Pancreas (tissue), 10 donors: ENCODE data around the gene WDR86. TPM values are rescaled to one million over a fixed set of nuclear protein-coding genes. Genes with fewer than 3 reads are reported as not detected.
A peak's percentile ranks its signal among the peaks of the same experiment; 100 is the strongest.

Experiments used
- ATAC-seq, 4 donors: fragments of 200-7000 bp; cut with Tn5 transposase; one replicate each; pipeline versions ENCODE4 v1.8.0 to v1.9.1; 2020; ENCODE audit warnings: mild to moderate bottlenecking in 4 of 4, moderate library complexity in 4 of 4
- DNase-seq, 6 donors: peaks; one replicate each; pipeline ENCODE4 v3.0.0-alpha.2; 2020
- FAIRE-seq: peaks from 2 replicates; lab custom pipeline; 2012; peaks lifted over from hg19 to GRCh38; lab: Jason Lieb, UNC
- H3K27ac ChIP-seq, 4 donors: fragments of 200-600 bp; sonication (generic); 1 replicate in 3 of 4; 2 replicates in 1 of 4; pipeline versions ENCODE4 v1.5.0 to v1.8.0; 2020
- H3K27me3 ChIP-seq, 4 donors: fragments of 200-600 bp; one replicate each; pipeline ENCODE4 v1.8.0; 2021
- H3K36me3 ChIP-seq, 3 donors: fragments of 200-600 bp; sonication (generic) in 1 of 3; one replicate each; pipeline versions ENCODE4 v1.5.0 to v1.8.0; 2020 to 2021
- H3K4me1 ChIP-seq, 3 donors: fragments of 200-600 bp; one replicate each; pipeline ENCODE4 v1.8.0; 2021
- H3K4me3 ChIP-seq, 4 donors: fragments of 200-600 bp; sonication (generic) in 2 of 4; one replicate each; pipeline versions ENCODE4 v1.5.0 to v1.8.0; 2020 to 2021
- H3K9me3 ChIP-seq, 4 donors: fragments of 200-600 bp; one replicate each; pipeline ENCODE4 v1.8.0; 2021
- CTCF ChIP-seq, 4 donors: fragments of 200-600 bp; sonication (generic) in 3 of 4; IDR thresholded peaks; one replicate each; pipeline versions ENCODE4 v1.5.0 to v1.8.0; 2021; ENCODE audit warnings: antibody characterized with exemption in 4 of 4
- WGBS, 2 donors: extraction: QIAGEN DNeasy Blood & Tissue Kit; methylation state at CpG; one replicate each; pipeline ENCODE4 v1.1.7; 2013; 5-methylcytosine and 5-hydroxymethylcytosine counted together
- intact Hi-C, 3 donors: fragments of 100-400 bp; cut with DNase I; formaldehyde crosslinking; loops; one replicate each; pipeline versions ENCODE4 v1.11.1 to v1.14.2; 2022
- polyA plus RNA-seq, 2 donors: library from polyadenylated mRNA; stranded (reverse); fragments of 200-250 nt; gene quantifications; one replicate each; pipeline ENCODE4 v1.2.3, GENCODE V29; 2013
- total RNA-seq, 6 donors: library from RNA; stranded (reverse); fragmentation: NEBNext Ultra II Directional in 4 of 6; extraction: Animal tissue kit (Norgen Biotek cat#: 25700) in 4 of 6; gene quantifications; one replicate each; pipeline versions ENCODE4 v1.2.1 to v1.2.4, GENCODE V29; 2021 to 2023
- donor health status: healthy with polysubstance abuse.
- donor health status: DM: no; HTN: no; CAD: no; lungs with moderate emphysema.
- donor health status: DM: no; HTN: no; CAD: no.
- donor health status: control.
- donor health status: control.
- donor health status: Bipolar disorder and iron deficiency.
- donor health status: DM: yes; HTN: yes; CAD: no.
- donor health status: DM: no; HTN: no; CAD: no.
- donor health status: DM: no; HTN: no; CAD: no.
- donor health status: DM: yes; HTN: yes; CAD: no.

WDR86 gene
- total and polyA plus RNA-seq, 8 donors: 0.28 to 1.7 (median 1.0) TPM

- TF ChIP-seq CTCF (IDR thresholded peaks at IDR 0.05): no peak
- Histone ChIP-seq H3K4me1 (no peaks in the 10 kb centered on the region), H3K27ac (no peak overlapping the region), H3K36me3 (no peaks in the 10 kb centered on the region), H3K9me3 (no peaks in the 10 kb centered on the region), H3K4me3 (no peak overlapping the region), H3K27me3 (no peaks in the 10 kb centered on the region)
- FAIRE-seq (no peak), DNase-seq (no peak), ATAC-seq (no peak)
- intact Hi-C loops: no loop called here
- 87% methylated on average over 9 of the region's 9 CpGs for WGBS, 2 donors
These were observed 18.5 kb downstream of the WDR86 start for GRCh38 chr7:151391358-151391730.

DNA sequence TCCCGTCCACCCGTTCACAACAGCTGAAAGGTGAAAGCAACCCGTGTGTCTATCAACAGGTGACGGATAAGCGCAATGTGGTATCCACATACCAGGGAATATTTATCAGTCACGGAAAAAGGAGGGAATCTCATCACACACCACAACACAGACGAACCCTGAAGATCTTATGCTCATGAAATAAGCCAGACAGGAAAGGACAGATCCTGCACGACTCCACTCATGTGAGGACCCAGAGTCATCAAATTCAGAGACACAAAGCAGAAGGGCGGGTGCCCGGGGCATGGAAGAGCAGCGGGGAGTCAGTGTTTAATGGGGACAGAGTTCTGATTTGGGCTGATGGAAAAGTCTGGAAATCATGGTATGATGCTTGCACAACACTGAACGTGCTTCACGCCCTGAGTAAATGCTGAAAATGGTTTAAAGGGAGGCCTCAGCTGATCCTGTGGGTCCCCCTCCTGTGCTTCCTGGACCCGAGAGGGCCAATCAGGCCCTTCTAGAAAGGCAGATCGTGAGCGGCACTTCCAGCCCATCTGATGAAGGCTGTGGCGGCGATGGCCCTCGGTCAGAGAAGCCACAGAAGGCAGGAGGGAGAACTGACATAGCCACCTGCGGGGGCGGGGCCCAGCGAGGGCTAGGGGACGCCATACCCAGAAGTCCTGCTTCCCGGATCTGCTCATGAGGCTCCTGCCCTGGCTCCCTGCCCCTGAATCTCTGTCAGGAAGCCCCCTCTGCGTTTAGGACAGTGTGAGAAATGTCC is 19.1 kb downstream of the WDR86 start:
- Histone ChIP-seq H3K9me3 (no peaks in the 10 kb centered on the region), H3K4me1 (no peaks in the 10 kb centered on the region), H3K4me3 (no peak overlapping the region), H3K27me3 (no peaks in the 10 kb centered on the region), H3K27ac (no peak overlapping the region), H3K36me3 (no peaks in the 10 kb centered on the region)
- ATAC-seq (no peak), DNase-seq (peak in 1 of 6 donors; percentile 21), FAIRE-seq (no peak)
- WGBS, 2 donors: 76 to 84% methylated on average over 25 of the region's 25 CpGs
- intact Hi-C loops: no loop called here
- TF ChIP-seq CTCF (IDR thresholded peaks at IDR 0.05): no peak

- no peak overlapping the region for H3K4me3 ChIP-seq
- WGBS, 2 donors: 84 to 87% methylated on average over 24 of the region's 24 CpGs
- intact Hi-C loops: no loop called here
- no peak for DNase-seq
- H3K9me3 ChIP-seq: no peaks in the 10 kb centered on the region
- no peak for TF ChIP-seq CTCF (IDR thresholded peaks at IDR 0.05)
- H3K4me1 ChIP-seq: no peaks in the 10 kb centered on the region
- no peak for FAIRE-seq
- H3K27ac ChIP-seq: no peak overlapping the region
- H3K36me3 ChIP-seq: no peaks in the 10 kb centered on the region
- no peaks in the 10 kb centered on the region for H3K27me3 ChIP-seq
- no peak for ATAC-seq
These were observed 19.9 kb downstream of the WDR86 start for GRCh38 chr7:151389768-151390597.

DNA sequence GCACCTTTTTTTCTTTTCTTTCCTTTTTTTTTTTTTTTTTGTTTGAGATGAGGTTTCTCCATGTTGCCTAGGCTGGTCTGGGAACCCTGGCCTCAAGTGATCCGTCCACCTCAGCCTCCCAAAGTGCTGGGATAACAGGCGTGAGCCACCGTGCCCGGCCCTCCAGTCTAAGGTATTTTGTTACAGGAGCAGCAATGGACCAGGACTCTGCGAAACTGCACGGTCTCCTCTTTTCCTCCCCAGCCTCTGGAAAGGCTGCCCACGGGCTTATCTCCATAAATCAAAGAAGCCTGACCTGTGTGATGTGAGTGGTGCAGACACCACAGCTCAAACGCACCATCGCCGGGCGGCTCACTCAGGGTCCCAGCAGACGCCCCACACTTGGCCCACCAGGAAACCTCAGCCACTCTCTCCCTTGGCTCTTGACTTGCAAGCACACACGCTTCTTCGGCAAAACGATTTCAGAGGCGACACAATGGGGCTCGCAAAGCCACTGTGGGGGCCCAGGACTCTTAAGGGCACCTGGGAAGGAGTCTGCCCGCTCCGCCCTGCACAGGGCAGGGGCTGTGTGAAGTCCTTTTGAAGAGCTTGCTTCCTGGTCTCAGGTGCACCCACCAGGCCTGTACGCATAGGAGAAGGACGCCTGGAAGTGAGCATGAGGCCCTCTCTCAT is 20.6 kb downstream of the WDR86 start:
- no peaks in the 10 kb centered on the region for H3K4me1 ChIP-seq
- ATAC-seq: no peak
- no peak overlapping the region for H3K27ac ChIP-seq
- H3K27me3 ChIP-seq: no peaks in the 10 kb centered on the region
- H3K9me3 ChIP-seq: no peaks in the 10 kb centered on the region
- WGBS, 2 donors: 88 to 92% methylated on average over 21 of the region's 21 CpGs
- DNase-seq: no peak
- intact Hi-C loops: no loop called here
- FAIRE-seq: no peak
- H3K4me3 ChIP-seq: no peak overlapping the region
- TF ChIP-seq CTCF (IDR thresholded peaks at IDR 0.05): no peak
- no peaks in the 10 kb centered on the region for H3K36me3 ChIP-seq
